NCI-H1694 treated with DMSO at 0.1 percent for 48 hours (cell line): ENCODE measurements around the gene SET.
A peak's percentile ranks its signal among the peaks of the same experiment; 100 is the strongest.
"Not testable (repeated sequence)": the region's sequence is repeated elsewhere in the genome, so short reads cannot be mapped to it uniquely, and the experiment has no call there.

ENCODE experiments used
- DNase-seq: peaks from one replicate; lab custom pipeline; 2025; lab: John Stamatoyannopoulos, UW

The SET gene

GRCh38 chr9:128688501-128689292, at the start of gene SET:
Gene SET (plus strand): TSS chr9:128689222. CDS start chr9:128689583, 361 bp downstream.
- peak; percentile 78 for DNase-seq

GRCh38 chr9:128640603-128641002, 48.4 kb upstream of the SET start:
- DNase-seq: no peak

- no peak for DNase-seq
Measured at GRCh38 chr9:128642675-128643245, 46.3 kb upstream of the SET start.

GRCh38 chr9:128643519-128644300, 45.3 kb upstream of the SET start:
- no peak for DNase-seq

GRCh38 chr9:128648206-128648605, 40.8 kb upstream of the SET start:
- DNase-seq: not testable (repeated sequence)

- no peak for DNase-seq
Measured at GRCh38 chr9:128651798-128652197, 37.2 kb upstream of the SET start.

GRCh38 chr9:128653908-128654307, 35.1 kb upstream of the SET start:
- no peak for DNase-seq

- DNase-seq: no peak
Measured at GRCh38 chr9:128654481-128654880, 34.5 kb upstream of the SET start.

- DNase-seq: peak; percentile 71
Measured at GRCh38 chr9:128656416-128657343, 32.3 kb upstream of the SET start, which contains the start of gene DYNC2I2. Gene DYNC2I2 (minus strand): TSS chr9:128656847. CDS start chr9:128656726, 121 bp downstream.

GRCh38 chr9:128657344-128657704, 31.7 kb upstream of the SET start:
- DNase-seq: no peak

GRCh38 chr9:128657796-128658195, 31.2 kb upstream of the SET start:
- no peak for DNase-seq

- not testable (repeated sequence) for DNase-seq
Measured at GRCh38 chr9:128666481-128666941, 22.5 kb upstream of the SET start.

GRCh38 chr9:128669786-128670185, 19.2 kb upstream of the SET start:
- no peak for DNase-seq

GRCh38 chr9:128675382-128675781, 13.6 kb upstream of the SET start:
- no peak for DNase-seq

- DNase-seq: no peak
Measured at GRCh38 chr9:128677794-128678193, 11.2 kb upstream of the SET start.

- no peak for DNase-seq
Measured at GRCh38 chr9:128683340-128684064, 5.5 kb upstream of the SET start.

GRCh38 chr9:128684065-128684324, 5.0 kb upstream of the SET start:
- no peak for DNase-seq

GRCh38 chr9:128684325-128685199, 4.5 kb upstream of the SET start:
- no peak for DNase-seq

- DNase-seq: no peak
Measured at GRCh38 chr9:128685636-128686489, 3.2 kb upstream of the SET start.
